Dermis blood vessel endothelial cell (primary cell): ENCODE results near the gene LARP4B. TPM values are rescaled to one million over a fixed set of nuclear protein-coding genes. Genes with fewer than 3 reads are reported as not detected.

Experiments used
- DNase-seq: peaks from one replicate; pipeline ENCODE4 v3.0.0; 2010
- total RNA-seq: library from RNA; depleted of rRNA; stranded (reverse); fragments of >200 nt; gene quantifications from 2 replicates; pipeline ENCODE4 v1.2.3, GENCODE V29; 2014

Gene LARP4B
- total RNA-seq, 1 donor from 2014 or later, result 23.5 TPM

DNA sequence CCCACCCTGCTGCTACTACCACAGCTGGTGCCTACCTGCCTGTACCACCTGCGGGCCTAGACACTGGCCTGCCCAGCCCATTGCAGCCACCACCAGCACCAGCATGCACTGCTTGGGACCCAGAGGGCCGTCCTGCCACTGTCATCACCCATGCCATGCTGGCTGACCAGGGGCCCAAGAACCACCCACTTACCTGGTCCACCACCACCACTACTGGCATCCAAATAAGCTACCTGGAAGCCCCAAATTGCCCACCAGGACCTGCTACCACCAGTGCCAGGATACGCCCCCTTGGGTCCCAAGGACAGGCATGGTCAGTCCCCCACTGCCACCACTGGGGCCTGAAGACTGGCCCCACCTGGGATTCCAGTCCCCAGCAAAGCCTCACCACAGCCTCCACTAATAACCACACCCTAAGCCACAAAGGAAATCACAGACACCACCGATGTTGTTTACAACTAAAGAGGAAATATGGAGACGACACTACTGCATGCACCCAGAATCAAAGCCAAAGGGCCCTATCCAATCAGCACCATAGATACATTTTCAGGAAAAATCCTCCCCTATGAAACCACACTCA, 171.5 kb downstream of the LARP4B start:
- DNase-seq, result no peak

Other genes starting within 250 kb of the LARP4B start
- gene DIP2C, start 242.0 kb downstream of the LARP4B start, total RNA-seq, result 6.5 and 8.1 TPM in 2 replicates
- gene GTPBP4, start 56.7 kb upstream of the LARP4B start, total RNA-seq, result 40.0 and 42.0 TPM in 2 replicates
- gene IDI2, start 94.2 kb upstream of the LARP4B start, total RNA-seq, result not detected in 2 replicates
- 59.6 and 95.5 TPM in 2 replicates for gene IDI1, start 117.4 kb upstream of the LARP4B start, total RNA-seq
- gene WDR37, start 124.7 kb upstream of the LARP4B start, total RNA-seq, result 18.5 and 24.3 TPM in 2 replicates